IPS-20b (cell line): Measurements from ENCODE around the gene TBX10.

Experiments
- H3K27ac ChIP-seq: one replicate; pipeline ENCODE4 v1.5.1; 2013; ENCODE audit warnings: low read length
- H3K27me3 ChIP-seq: 2 replicates; pipeline ENCODE4 v1.6.1; 2013; ENCODE audit warnings: mild to moderate bottlenecking, low read length, inconsistent platforms; ENCODE audit not compliant: insufficient read depth
- H3K36me3 ChIP-seq: 2 replicates; pipeline ENCODE4 v1.6.1; 2013; ENCODE audit warnings: low read depth, mild to moderate bottlenecking, inconsistent platforms, low read length, moderate library complexity; ENCODE audit not compliant: insufficient read depth
- H3K4me1 ChIP-seq: 2 replicates; pipeline ENCODE4 v1.6.1; 2013; ENCODE audit warnings: mild to moderate bottlenecking, control low read depth, inconsistent platforms, low read length, moderate library complexity; ENCODE audit not compliant: insufficient read depth
- H3K4me3 ChIP-seq: 2 replicates; pipeline ENCODE4 v1.5.1; 2013; ENCODE audit warnings: mild to moderate bottlenecking, low read length, inconsistent platforms
- H3K9ac ChIP-seq: 2 replicates; pipeline ENCODE4 v1.6.1; 2013; ENCODE audit warnings: low read depth, mild to moderate bottlenecking, inconsistent platforms, low read length, moderate library complexity
- H3K9me3 ChIP-seq: 2 replicates; pipeline ENCODE4 v1.6.1; 2013; ENCODE audit warnings: mild to moderate bottlenecking, low read depth, low read length, inconsistent platforms; ENCODE audit not compliant: insufficient read depth

TBX10 gene

DNA sequence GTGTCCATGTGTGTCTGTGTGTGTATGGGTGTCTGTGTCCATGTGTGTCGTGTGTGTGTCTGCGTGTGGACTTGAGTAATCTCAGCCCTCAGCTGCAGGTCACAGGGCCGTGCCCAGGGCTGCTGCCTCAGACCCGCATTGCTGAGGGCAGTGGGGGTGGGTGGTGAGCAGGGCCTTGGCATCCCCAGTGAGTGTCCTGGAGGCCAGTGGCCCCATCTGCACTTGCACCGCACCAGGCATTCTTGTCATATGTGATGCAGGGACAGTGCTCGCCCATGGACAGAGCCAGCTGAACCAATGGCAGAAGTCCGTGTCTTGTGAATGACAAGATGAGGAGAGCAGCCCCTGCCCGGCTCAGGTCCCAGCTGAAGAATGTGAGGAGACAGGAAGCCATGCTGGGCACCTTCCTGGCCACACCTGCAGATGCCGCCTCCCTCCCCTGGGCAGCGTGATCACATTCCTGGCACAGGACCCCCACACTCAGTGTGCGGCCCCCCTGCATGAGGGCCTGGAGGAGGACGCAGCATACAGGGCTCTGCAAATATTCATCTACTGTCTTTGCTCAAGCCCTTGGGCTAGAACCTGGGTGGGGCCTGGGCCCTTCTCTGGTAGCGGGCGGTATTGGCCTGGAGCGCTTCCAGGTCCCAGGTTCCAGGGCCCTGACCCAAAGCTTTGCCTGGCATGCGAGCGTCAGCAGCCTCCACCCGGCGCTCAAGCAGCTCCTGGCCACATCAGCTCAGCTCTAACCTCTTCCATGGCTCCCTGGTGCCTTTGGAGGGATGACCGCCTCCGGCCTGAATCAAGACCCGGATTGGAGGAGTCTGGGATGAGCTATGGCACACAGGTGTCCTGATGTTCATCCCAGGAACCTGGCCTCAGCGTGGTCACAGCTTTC is 31.0 kb upstream of the TBX10 start:
- Histone ChIP-seq H3K9ac (no peak overlapping the region), H3K27ac (no peak overlapping the region), H3K4me1 (no peaks in the 10 kb centered on the region), H3K9me3 (no peaks in the 10 kb centered on the region), H3K27me3 (no peaks in the 10 kb centered on the region), H3K4me3 (no peak overlapping the region), H3K36me3 (no peaks in the 10 kb centered on the region)

DNA sequence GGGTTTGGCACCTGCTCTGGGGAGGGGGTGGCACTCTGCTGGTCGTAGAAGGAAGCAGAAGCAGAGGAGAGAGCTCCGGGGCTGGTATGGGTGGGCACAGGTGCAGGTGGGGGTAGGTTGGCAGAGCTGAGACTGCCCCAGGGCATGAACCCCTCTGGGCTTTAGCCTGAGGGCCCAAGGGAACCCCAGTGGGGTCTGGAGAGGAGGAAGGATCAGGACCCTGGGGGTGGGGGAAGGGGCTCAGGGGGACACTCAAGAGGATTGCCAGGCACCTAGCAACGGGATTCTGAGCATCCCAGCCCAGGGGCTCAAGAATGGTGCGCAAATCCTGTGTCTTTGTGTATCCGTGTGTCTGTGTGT is 28.6 kb upstream of the TBX10 start:
- Histone ChIP-seq H3K4me3 (no peak overlapping the region), H3K27me3 (no peaks in the 10 kb centered on the region), H3K9ac (no peak overlapping the region), H3K9me3 (no peaks in the 10 kb centered on the region), H3K27ac (no peak overlapping the region), H3K36me3 (no peaks in the 10 kb centered on the region), H3K4me1 (no peaks in the 10 kb centered on the region)

GRCh38 chr11:67667490-67668191 is 28.1 kb upstream of the TBX10 start:
- Histone ChIP-seq H3K9ac (no peak overlapping the region), H3K4me1 (no peaks in the 10 kb centered on the region), H3K4me3 (no peak overlapping the region)

GRCh38 chr11:67666676-67667489 is 27.3 kb upstream of the TBX10 start:
- Histone ChIP-seq H3K36me3 (no peaks in the 10 kb centered on the region), H3K9me3 (no peaks in the 10 kb centered on the region), H3K4me1 (no peaks in the 10 kb centered on the region), H3K27ac (no peak overlapping the region), H3K9ac (no peak overlapping the region), H3K4me3 (no peak overlapping the region), H3K27me3 (no peaks in the 10 kb centered on the region)

More at GRCh38 chr11:67667490-67668191, 28.1 kb upstream of the TBX10 start:
- Histone ChIP-seq H3K9me3 (no peaks in the 10 kb centered on the region), H3K36me3 (no peaks in the 10 kb centered on the region), H3K27me3 (no peaks in the 10 kb centered on the region), H3K27ac (no peak overlapping the region)

DNA sequence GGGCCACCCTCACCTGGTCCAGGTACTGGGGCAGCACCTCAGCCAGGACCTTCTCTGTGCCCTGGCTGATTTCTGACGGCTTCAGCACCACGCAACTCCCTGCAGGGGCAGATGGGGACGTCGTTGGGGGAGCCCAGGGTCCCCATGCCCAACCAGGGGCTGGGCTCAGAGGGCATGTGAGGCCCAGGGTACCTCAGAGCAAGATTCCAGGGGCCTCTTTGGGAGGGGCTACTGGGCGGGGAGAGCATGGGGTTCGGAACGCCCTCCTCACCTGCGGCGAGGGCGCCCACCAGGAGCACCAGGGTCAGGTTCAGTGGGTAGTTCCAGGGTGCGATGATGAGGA is 26.7 kb upstream of the TBX10 start:
- Histone ChIP-seq H3K4me1 (no peaks in the 10 kb centered on the region), H3K9me3 (no peaks in the 10 kb centered on the region), H3K9ac (no peak overlapping the region), H3K36me3 (no peaks in the 10 kb centered on the region), H3K27me3 (no peaks in the 10 kb centered on the region), H3K4me3 (no peak overlapping the region), H3K27ac (no peak overlapping the region)

DNA sequence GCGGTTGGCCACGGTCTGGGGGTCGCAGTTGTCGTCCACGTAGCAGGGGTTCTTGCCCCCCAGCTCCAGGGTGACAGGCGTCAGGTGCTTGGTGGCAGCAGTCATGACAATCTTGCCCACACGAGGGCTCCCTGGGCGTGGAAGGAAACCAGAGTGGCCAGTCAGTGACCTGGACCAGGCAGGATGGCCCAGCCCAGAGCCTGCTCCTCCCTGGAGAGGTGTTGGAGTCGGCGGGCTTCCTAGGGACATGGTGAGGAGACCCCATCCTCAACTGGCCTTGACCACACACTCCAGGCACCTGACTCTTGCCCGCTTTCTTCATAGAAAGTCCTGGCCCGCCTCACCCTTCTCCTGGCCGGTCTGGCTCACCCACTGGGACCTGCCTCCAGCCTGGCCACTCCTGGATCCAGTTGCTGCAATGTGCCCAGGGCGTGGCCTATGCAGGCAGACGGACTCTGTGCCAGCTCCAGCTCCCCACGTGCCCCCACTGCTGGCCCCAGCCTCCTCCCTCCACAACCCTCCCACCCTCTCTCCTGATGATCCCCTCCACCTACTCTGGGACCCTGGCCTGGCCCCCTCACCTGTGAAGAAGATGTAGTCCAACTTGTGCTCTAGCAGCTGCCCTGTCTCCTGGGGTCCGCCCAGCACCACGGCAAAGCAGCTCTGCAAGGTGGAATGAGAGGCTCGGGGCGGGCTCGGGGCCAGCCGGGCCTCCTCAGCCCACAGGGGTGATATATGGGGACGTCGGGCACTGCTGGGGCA is 26.2 kb upstream of the TBX10 start:
- Histone ChIP-seq H3K9ac (no peak overlapping the region), H3K27me3 (no peaks in the 10 kb centered on the region), H3K36me3 (no peaks in the 10 kb centered on the region), H3K27ac (no peak overlapping the region), H3K4me1 (no peaks in the 10 kb centered on the region), H3K9me3 (no peaks in the 10 kb centered on the region), H3K4me3 (no peak overlapping the region)

GRCh38 chr11:67664696-67665540 is 25.4 kb upstream of the TBX10 start:
- Histone ChIP-seq H3K9ac (no peak overlapping the region), H3K4me1 (no peaks in the 10 kb centered on the region), H3K27ac (no peak overlapping the region), H3K36me3 (no peaks in the 10 kb centered on the region), H3K4me3 (no peak overlapping the region), H3K9me3 (no peaks in the 10 kb centered on the region), H3K27me3 (no peaks in the 10 kb centered on the region)

DNA sequence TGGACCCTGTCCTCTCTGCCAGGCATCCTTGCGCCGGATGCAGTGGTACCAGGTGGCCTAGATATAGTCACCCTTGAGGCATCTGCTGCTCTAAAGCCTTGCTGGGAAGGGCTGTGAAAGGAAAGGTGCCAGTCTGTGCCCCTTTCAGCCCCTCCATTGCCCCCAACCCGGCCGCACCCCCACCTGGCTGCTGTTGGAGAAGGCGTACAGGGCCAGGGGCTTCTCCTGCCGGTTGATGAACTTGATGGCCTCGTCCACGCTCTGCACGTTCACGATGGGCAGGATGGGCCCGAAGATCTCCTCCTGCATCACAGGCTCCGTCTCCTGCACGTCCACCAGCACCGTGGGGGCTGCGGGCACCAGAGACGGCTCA is 24.6 kb upstream of the TBX10 start:
- H3K27ac ChIP-seq, result no peak overlapping the region

DNA sequence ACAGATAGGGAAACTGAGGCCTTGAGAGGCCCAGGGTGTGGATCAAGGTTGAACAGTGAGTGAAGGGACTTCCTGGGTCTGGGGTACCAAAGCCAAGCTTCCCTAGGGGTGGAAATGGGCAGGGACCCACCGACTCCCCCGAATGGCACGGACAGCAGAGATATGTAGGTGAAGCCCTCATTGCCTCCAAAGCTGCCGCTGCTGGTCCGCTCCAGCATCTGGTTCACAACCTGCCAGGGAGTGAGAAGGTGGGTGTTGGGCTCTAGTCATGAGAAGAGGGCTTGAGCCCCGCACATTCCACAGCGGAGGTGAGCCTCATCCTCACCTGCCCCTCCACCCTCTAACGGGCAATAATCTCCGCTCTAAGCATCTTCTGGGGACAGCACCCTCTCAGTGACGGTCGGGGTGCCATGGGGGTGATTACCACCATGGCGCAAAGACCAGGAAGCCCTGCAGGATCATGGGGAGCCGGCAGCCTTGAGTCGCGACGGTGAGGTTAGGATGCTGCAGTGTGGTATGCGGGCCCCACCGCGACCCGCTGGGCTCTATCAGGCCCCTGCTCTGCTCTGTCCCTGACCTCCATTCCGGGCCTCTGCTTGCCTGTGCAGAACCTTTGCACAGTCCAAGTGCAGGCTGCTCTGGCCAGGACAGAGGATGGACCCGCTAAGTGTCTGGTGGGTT is 24.1 kb upstream of the TBX10 start:
- no peak overlapping the region for H3K9ac ChIP-seq
- H3K4me1 ChIP-seq, result no peaks in the 10 kb centered on the region
- no peaks in the 10 kb centered on the region for H3K27me3 ChIP-seq
- no peak overlapping the region for H3K27ac ChIP-seq
- no peaks in the 10 kb centered on the region for H3K9me3 ChIP-seq
- H3K4me3 ChIP-seq, result no peak overlapping the region
- no peaks in the 10 kb centered on the region for H3K36me3 ChIP-seq

More for the DNA sequence above, 24.6 kb upstream of the TBX10 start:
- Histone ChIP-seq H3K9ac (no peak overlapping the region), H3K27me3 (no peaks in the 10 kb centered on the region), H3K4me3 (no peak overlapping the region), H3K9me3 (no peaks in the 10 kb centered on the region), H3K4me1 (no peaks in the 10 kb centered on the region), H3K36me3 (no peaks in the 10 kb centered on the region)

DNA sequence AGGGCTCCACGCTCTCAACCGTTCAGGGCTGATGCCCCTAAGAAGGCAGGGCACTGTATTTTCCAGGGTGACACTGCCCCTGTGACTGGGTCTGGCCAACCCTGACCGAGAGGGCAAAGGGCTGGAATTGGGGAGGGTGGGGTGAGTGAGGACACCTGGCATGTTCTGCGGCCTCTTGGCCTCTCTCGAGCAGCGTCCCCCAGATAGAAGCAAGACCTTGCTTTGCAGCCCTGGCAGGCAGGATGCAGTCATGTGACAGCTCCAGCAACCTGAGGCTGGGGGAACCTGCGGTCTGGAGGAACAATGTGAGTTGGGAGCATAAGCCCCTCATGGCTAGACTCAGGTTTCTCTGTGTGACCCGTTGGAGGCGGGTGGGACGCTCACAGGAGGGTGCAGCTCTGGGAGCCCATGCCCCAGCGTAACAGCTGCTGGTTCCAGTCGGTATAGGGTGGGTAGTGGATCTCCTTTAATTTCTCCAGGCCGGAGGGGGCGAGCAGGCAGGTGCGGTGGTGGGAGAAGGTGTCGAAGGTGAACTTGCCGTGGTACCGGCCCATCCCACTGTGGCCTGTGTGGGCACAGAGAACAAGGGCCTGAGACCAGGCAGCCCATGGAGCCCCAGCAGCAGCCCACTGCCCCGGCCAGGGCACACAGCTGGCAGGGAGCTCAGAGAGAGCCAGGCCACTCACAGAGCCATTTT is 23.4 kb upstream of the TBX10 start:
- Histone ChIP-seq H3K27me3 (no peaks in the 10 kb centered on the region), H3K9me3 (no peaks in the 10 kb centered on the region), H3K4me1 (no peaks in the 10 kb centered on the region), H3K9ac (no peak overlapping the region), H3K36me3 (no peaks in the 10 kb centered on the region), H3K4me3 (no peak overlapping the region), H3K27ac (no peak overlapping the region)
